ENCODE measurements around the gene RNU1-1.
"Not testable (repeated sequence)": the region's sequence is repeated elsewhere in the genome, so short reads cannot be mapped to it uniquely, and the experiment has no call there.

The RNU1-1 gene

DNA sequence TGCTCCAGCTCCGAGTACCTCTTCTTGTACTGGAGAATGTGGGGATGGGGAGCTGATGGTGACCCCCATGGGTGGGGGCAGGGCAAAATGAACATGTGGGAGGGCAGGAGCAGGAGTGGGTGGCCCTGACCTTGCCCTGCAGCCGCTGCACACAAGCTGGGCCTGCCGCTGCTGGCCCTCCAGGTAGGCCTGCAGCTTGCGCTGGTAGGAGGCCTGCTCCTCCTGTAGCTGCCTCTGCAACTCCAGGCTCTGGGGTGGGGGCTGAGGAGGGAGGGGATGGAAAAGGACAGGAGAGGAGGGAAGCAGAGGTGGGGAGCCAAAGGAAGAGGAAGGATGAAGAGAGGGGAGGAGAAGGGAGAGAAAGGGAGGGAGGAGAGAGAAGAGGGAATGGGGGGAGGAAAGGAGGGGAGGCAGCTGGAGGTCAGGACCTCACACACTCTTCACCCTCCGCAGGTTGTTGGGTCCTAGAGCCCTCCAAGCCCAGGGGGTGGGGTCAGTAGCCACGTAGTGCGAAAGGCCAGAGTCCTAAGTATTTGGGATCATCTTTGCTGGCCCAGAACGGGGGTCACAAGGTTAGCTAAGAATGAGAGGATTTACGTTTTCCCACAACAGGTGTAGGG is 22.9 kb downstream of the RNU1-1 start:
- DNase-seq = no peak

DNA sequence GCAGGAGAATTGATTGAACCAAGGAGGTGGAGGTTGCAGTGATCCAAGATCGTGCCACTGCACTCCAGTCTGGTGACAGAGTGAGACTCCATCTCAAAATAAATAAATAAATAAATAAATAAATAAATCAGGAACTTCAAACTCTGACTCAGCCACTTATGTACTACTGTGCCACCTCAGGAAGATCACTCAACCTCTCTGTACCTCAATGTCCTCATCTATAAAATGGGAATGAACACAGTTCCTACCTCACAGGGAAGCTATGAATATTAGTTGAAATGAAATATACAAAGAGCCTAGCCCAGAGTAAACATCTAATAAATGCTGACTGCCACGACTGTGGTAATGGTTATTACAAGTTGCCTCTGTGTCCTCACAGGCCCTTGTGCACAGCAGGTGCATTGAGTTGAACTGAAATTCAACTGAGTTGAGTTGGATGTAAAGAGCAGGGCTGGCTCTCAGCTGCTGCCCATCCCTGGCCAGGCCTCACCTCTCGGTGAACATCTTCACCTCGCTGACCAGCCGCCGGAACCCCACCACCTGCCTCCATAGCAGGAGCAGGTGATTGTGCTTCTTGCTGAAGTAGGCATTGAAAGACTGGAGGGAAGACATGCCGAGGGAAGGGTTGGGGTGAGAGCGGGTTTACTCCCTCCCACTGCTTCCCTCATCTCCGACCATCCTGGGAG is 24.7 kb downstream of the RNU1-1 start:
- not testable (repeated sequence) for DNase-seq

DNA sequence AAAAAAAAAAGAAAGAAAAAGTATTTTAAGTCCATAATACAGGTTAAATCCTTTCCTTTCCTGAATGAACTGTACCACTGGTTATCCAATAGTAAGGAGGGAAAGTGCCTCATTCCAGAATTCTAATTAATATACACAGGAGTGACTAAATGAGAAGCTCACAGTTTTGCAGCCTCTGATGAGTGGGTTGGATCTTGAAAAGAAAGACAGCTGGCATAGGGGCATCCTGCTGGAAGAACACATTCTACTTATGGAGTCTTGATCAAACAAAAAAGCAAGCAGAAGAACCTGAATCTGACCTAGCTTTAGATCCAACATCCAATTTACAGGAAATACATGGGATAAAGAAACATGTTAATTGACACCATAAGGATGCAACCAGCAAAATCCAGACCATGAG is 27.1 kb downstream of the RNU1-1 start:
- DNase-seq = not testable (repeated sequence)

DNA sequence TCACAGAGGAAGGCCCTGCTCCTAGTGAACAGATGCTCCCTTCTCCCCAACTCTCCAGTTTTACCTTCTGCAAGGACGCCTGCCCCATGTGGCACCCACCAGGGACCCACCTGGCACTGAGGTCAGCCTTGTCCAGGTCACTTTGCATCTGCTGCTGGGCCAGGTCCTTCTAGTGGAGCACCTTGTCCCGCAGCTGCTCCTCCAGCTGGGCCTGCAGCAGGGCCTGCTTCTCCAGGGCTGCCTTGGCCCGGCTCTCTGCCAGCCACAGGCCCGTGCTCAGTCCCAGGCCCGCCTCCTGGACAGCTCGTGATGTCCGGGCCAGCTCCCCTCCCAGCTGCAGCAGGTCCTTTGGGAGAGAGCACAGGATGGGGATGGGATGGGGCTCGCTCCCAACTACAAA is 27.8 kb downstream of the RNU1-1 start:
- not testable (repeated sequence) for DNase-seq

DNA sequence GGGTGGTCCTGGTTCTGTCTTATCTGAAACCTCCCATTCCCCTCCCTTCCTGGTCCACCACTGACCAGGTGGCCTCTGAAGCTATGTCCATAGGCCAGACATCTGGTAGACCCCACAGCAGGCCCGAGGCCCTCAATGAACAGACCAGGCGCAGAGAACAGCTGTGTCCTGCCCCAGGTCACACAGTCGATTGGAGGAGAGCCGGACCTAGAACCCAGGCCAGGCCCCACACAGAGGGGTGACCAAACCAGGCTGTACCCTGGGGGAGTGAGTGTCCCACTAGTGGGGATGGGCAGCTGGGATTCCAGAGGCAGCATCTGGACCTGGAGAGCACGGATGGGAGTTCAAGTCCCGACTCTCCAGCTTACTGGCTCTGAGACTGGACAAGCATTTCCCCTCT is 29.2 kb downstream of the RNU1-1 start:
- no peak for DNase-seq

DNA sequence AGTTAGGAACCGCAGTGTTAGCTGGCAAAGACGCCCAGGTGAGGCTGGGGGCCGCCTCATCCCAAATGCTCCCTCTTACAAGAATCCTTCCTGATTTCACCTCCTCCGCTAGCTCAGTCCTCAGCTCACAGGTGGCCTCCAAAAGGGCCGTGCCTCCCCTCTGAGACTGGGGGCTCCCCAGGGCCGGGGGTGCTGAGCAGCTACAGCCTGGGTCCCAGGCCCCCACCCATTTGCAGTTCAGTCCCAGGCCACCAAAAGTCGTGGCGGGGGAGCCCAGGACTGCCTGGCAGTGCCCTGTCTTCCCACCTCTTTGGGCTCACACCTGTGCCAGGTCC is 29.6 kb downstream of the RNU1-1 start:
- no peak for DNase-seq

DNA sequence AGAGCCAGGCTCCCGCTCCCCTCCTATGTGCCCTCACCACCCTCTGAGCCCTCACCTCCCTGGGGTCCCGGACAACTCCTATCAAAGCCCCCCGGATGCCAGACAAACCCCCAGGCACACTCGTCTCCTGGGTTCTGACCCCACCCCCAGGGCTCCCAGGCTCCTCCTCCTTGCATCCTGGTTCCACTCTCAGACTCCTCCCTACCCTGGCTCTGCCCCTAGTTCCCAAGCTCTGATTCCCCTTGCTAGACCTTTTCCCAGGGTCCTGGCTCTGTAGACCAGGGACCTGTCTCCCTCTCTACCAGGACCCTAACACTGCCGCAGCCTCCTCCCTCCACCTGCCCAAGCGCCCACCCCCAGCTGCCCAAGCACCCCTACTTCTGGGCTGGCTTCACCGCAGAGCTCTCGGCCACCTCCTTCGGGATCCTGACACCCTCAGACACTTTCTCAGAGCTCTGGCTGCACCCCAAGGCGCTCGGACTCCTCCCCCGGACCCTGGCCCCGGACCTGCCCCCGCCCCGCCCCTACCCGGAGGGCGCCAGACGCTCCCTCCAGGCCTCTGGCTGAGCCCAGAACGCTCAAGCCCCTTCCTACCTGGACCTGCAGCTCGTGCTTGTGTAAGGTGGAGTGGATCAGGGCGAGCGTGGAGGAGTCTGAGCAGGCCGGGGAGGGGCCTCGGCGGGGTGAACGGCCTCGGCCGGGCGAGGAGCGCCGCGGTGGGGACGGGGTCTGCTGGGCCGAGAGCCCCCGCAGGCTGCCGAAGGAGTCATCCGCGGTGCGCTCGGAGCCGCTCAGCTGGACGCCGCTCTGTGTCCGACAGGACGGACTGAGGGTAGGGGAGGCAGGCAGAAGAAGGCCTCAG is 30.2 kb downstream of the RNU1-1 start:
- DNase-seq = not testable (repeated sequence)

DNA sequence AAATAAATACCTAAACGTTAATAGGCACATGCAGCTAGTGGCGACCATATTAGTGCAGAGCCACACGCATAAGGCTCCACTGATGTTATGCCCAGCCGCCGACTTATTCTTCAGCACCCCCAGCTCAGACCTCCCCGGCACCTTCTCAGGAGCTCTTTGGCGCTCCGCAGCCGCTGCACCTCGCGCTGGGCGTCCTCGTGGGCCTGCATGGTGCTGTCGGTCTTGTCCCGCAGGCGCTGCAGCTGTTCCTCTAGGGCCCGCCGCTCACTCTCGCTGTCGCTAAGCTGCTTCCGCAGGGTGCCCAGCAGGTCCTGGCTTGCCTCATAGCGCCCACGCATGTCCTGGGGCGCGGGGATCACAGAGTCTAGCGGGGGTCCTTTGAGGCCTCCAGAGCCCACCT is 30.9 kb downstream of the RNU1-1 start:
- DNase-seq = not testable (repeated sequence)

DNA sequence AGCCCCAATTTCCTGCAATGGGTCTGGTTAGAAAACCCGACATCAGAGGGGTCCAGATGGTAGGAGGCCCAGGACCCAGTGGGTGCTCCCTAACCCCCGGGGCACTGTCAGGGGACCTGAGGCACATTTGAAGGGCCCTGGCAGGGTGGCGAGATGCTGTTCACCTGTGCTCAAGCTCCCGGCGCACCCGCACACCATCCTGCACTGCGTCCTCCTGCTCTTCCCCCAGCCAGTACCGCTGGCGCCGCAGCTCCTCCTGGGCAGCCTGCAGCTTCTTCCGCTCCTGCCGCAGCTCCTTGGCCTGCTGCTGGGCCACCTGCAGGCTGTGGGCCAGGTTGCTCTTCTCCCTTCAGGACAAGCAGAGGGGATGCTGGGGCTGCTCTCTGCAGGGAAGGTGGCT is 36.0 kb downstream of the RNU1-1 start:
- no peak for DNase-seq

DNA sequence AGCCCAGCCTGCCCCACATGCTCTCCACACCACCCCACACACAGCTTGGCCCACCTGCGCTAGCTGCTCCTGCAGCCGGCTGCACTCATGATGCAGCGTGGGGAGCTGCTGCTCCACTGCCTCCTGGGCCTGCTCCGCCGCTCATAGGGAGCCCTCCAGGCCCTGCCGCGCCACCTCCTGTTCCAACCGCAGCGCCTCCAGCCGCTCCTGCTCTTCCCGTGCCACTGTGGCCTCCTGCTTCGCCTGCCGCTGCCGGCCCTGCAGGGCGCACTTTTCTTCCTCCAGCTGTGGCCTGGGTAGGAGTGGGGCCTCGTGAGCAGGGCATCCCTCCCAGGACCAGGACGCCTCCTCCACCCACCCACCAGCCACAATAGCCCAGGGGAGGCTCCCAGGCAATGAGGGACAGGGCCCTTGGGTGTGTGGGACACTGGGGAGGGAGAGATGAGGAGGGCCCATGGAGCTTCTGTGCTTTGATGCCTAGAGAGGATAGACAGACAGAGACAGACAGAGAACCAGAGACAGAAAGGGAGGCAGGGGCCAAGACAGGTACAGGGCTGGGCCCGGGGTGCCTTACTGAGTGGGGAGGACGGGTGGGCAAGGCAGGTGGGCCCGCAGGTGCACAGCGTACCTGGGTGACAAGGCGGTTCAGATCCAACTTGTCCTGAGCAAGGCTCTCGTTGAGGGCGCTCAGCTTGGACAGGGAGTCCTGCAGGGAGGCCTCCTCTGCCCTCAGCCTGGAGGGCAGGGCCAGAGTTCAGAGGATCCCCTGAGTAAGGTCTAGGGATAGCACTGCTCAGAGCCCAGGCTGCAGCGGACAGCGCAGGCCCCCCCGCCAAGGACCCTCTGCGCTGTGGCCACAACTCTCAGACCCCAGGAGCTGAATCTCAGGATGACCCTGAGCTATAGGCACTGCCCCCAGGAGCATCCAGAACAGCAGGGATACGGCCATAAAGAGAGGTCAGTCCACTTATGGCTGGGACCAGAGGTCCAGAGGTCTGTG is 38.0 kb downstream of the RNU1-1 start:
- DNase-seq = not testable (repeated sequence)

DNA sequence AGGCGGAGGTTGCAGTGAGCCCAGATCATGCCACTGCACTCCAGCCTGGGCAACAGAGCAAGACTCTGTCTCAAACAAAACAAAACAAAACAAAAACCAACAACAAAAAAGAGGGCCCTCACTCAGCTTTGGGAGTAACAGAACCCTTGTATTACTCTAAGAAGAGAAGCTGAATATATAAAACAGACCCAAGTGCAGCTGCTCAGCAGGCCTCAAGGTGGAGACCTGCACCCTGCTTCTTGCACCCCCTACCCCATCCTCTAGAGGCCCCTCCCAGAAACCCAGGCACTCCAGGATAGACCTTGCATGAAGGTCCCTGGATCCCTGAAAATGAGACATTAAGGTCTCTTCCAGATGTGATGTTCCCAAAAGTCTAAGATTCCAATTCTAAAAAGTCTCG is 39.2 kb downstream of the RNU1-1 start:
- DNase-seq = not testable (repeated sequence)

DNA sequence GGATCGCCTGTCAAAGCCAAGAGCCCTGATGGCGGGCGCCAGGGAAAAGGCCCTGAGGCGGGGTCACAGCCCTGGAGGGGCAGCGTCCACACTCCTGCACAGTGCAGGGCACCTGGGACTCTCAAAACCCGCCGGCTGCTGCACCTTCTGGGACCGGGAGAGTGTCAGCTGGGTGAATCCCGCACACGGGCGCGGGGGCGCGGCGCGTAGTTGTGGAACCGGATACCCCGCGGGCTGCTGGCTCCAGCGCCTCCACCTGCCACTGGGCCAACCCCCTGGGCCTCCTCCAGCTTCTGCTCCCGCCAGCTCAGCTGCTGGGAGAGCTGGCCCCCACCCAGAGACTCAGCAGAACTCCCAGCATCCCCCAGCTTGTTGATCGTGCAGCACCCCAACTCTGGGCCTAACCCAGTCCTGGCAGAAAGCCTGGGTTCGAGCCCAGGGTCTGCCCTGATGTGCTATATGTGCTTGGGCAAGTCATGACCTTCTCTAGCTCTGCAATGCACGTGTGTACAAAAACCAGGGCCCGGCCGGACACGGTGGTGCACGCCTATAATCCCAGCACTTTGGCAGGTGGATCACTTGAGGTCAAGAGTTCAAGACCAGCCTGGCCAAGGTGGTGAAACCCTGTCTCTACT is 39.8 kb downstream of the RNU1-1 start:
- no peak for DNase-seq

DNA sequence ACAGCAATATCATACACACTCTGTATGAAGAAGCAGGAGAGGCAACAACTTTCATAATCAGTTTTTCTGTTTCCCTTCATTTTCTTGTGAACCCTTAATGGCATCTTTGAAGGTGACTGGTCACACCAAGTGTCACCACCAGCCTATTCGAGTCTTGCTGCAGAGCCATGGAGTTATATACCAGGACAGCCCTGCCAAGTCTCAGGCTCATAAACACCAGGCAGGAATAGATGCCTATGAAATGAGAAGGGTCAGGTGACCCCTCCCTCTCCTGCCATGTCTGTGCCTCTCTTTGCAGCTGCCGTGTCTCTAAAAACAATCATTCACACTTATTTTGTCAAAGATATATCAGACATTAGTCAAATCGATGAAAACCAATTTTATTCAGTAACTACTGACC is 45.5 kb downstream of the RNU1-1 start:
- no peak for DNase-seq

DNA sequence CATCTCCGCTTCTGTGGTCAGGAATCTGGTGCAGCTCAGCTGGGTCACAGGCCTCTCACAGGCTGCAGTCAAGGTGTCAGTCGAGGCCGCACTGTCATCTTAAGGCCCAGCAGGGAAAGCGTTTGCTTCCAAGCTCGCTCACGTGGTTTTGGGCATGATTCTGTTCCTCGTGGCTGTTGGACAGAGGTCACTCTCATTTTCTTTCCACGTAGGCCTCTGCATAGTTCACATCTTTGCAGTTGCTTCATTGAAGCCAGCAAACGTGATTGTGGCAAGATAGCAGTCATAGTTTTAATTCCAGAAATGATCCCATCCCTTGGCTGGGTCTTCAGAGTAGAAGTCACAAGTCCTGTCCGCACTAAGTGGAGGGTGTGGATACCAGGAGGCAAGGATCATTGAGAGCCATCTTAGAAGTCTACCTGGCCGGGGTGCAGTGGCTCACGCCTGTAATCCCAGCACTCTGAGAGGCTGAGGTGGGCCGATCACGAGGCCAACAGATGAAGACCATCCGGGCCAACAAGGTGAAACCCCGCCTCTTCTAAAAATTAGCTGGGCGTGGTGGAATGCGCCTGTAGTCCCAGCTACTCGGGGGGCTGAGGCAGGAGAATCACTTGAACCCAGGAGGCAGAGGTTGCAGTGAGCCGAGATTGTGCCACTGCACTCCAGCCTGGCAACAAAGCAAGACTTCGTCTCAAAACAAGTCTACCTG is 49.0 kb downstream of the RNU1-1 start:
- no peak for DNase-seq
